Stimulated activated CD8-positive, alpha-beta memory T cell treated with anti-CD3 and anti-CD28 coated beads, Interleukin-7, amount 100 ng/mL, for 1 hour (primary cell): ENCODE data around the gene ADGRL4.
"Not testable (repeated sequence)": the region's sequence is repeated elsewhere in the genome, so short reads cannot be mapped to it uniquely, and the experiment has no call there.

Experiments
- DNase-seq, 2 donors: peaks; one replicate each; pipeline ENCODE4 v3.0.0-alpha.2; 2020; ENCODE audit warnings: low read depth in 2 of 2

ADGRL4 gene

DNA sequence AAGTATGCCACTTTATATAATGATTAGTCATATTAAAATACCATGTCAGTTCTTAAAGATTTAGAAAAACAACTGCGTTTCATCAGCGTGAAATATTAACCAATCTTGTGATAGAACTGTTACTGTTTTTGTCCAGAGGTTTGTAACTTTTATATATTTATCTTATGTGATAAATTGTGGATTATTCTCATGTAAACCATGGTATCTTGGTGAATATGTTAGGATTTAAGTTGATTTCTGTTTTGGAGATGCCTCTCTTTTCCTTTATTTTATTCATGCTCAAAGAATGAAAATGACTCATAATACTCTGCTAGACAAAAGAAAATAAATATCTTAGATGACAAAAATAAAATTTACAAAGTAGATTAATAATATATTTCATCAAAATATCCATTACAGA, 88.4 kb downstream of the ADGRL4 start:
- no peak for DNase-seq

DNA sequence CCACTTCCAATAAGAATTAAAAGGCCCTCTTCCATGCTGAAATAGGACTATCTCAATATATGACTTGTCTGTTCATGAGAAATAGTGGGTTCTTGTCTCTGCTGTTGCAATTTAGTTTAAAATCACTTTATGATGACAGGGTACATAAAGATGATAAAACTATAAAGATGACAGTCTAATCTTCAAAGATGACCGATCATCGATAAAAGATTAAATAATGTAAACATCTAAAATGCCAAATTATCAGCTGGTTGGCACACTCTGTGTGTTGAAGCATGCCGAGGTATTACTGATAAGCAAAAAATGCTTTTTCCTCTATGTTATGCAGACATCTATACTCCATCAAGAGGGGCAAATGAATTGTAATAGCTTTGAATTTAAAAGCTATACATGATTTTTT, 89.5 kb downstream of the ADGRL4 start:
- DNase-seq: no peak

DNA sequence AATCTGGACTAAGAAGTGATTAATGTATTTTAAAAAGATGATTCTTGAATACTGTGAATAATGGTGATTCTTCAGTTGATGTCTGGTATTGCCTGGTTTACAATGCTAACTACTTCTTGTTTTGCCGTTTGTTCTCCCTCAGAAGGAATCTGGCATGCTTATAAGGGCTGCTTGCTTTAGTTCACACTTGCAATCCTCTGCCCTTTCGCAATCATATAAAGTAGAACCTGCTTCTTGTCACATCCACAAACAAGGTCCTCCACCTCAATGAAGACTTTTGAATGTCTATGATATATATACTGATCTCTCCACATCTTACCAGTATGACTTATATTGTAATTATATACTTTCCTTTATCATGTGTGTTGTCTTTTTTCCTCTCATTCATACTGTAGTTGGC, 92.6 kb downstream of the ADGRL4 start:
- DNase-seq: no peak

DNA sequence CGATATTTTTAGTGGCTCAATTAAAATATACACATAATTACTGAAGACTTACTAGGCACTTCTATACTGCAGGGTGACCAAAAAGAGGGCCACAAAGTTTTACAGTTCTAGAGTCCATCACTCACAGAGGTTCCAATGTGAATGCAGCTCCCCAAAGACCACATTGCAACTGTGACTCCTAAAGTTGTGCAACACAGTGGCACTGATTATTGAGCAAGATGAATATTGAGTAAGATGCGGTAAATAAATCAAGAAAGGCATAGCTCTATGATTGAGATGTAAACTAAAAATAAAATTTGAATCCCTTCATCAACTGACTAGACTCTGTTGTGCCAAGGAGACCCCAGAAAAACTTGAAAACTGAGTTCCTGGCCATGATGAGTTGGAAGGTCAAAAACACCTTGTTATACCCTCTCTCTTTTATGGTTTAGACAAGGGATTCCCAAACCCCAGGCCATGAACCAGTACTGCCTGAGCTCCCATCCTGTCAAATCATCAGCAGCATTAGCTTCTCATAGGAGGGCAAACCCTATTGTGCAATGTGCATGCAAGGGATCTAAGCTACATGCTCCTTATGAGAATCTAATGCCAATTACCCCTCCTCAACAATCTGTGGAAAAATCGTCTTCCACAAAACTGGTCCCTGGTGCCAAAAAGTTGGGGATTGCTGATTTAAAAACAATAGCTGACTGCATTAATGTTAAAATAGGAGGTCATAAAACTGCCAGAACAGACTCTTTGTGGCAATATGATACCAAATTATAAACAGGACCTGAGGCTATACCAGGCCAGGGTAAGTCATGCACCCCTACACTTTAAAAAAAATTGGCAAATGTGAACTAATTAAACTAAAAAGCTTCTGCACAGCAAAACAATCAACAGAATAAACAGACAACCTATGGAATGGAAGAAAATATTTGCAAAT, 94.3 kb downstream of the ADGRL4 start:
- no peak for DNase-seq

DNA sequence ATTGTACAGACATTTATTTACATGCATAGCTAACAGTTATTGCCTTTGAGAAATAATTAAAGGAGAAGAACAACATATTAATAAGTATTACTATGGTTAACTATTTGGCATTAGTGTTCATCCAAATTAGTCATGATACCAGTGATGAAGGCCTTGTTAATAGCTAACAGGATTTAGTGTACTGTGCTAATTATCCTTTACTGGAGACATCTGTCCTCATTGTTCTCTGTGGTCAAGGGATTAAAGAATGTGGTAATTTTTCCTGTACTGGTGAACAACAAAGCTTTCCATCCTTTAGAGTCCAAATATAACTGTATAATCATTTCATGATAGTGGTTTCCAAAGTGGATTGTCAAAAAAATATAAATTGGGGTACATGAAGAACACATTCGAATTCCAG, 103.9 kb downstream of the ADGRL4 start:
- DNase-seq: no peak

DNA sequence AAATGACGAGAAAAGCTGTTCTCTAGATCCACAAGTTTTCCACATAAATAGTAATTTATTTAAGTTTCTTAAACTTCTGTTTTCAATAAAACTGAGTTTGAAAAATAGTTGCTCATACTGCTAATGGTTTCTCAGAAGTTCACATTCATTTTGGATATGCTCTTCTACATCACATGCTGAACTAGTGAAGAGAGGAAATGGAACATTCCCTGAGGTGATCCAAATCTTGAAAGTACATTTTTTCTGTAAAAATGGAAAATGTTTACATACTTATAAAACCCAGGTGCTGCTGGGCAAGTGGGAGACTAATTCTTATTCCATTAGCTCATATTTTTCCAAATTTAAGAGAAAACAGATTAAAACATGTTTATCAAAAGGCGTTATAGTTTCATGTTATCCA, 111.7 kb downstream of the ADGRL4 start:
- no peak for DNase-seq

DNA sequence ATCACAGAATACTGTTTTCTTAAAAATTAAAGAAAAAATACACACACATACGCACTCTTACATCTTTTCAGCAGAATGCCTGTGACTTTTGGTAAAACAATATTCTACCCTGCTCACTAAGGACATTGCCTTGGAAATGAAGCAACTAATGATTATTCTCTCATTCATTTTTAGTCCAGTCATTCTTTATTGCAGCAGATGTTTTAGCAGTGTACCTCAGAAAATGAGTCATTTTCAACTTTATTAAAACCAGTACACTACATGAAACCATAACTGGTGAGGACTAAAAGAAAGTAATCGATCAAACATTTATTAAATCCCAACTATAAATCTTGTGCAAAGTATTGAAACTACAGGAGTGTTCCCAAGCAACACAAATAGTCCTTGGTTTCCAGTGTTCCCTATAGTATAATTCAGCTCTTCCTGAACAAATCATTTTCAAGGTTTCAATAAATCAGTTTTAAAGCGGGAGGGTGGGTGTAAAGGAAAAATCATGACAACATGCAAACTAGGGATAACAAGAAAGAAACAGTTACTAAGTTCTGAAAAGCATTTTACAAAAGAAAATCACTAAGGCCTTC, 114.2 kb downstream of the ADGRL4 start:
- DNase-seq: no peak

DNA sequence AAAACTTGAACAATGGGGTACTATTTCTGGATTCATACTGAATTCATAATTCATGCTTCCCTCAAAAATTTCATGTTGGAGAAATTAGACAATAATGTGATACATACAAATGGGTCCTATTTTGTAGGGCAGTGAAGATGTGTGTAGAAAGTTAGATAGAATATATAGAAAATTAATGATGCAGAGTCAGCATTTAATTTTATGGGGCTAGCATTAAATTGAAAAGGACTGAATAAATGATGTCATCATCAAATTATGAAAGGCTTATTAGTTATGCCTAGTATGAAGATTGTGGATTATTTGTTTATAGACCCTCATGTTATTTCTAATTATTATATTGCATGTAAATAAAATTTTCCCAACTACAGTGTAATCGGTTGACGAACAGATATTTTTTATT, 119.1 kb downstream of the ADGRL4 start:
- no peak for DNase-seq

DNA sequence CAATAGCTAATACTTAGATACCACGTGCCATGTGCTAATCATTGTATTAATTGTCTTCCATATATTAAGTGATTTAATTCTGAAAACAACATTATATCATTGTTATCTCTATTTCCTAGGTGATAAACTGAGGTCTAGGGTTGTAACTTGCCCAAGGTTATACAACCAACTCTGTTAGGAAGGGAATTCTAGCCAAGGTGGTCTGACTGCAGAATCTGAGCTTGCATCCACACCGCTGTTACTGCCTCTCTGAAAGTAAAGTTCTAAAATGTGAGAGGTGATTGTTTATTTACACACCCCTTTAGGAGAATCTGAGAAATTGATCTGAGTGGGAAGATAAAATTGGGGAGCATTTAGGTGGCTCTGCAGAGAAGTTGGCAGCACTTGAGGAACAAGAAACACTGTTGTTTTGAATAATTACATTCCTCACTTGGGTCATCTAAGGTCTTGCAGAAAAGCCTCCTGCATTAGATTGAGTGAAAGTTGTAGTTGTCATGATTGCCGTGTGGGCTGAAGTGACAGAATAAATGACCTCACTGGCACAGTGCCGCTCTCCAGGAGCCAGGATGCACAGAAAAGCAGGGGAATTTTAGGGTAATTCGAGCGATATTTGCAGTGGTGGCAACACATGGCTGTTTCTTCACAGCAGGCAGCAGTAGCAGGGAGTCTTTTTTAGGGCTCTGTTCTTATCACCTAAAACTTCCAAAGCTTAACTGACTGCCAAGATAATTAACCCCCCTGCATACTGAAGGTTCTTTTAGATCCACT, 121.7 kb downstream of the ADGRL4 start:
- DNase-seq: no peak

DNA sequence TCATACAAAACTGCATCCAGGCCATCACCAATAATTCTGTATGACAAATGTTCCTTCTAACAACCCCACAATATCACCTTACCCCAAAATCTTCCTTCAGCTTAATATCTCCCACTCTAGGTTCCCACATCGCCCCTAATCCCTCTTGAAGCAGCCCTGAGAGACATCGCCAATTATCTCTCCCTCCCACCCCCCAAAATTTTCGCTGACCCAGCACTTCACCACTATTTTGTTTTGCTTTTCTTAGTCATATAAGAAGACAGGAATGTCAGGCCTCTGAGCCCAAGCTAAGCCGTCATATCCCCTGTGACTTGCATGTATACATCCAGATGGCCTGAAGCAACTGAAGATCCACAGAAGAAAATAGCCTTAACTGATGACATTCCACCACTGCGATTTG, 126.3 kb downstream of the ADGRL4 start:
- DNase-seq: no peak

DNA sequence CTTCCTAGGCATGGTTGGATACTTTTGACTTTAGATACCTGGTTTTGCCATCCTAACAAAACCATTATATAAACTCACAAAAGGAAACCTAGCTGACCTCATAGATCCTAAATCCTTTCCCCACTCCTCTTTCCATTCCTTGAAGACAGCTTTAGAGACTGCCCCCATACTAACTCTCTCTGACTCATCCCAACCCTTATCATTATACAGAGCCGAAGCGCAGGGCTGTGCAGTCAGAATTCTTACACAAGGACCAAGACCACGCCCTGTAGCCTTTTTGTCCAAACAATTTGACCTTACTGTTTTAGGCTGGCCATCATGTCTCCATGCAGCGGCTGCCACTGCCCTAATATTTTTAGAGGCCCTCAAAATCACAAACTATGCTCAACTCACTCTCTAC, 130.5 kb downstream of the ADGRL4 start:
- DNase-seq: not testable (repeated sequence)

DNA sequence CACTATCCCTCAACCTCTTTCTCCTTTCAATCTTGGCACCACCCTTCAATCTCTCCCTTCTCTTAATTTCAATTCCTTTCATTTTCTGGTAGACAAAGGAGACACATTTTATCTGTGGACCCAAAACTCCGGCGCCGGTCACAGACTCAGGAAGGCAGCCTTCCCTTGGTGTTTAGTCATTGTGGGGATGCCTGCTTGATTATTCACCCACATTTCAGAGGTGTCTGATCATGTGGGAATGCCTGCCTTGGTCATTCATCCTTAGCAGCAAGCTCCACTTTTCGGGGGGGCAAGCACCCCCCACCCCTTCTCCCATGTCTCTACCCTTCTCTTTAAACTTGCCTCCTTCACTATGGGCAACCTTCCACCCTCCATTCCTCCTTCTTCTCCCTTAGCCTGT, 133.7 kb downstream of the ADGRL4 start:
- DNase-seq: not testable (repeated sequence)

DNA sequence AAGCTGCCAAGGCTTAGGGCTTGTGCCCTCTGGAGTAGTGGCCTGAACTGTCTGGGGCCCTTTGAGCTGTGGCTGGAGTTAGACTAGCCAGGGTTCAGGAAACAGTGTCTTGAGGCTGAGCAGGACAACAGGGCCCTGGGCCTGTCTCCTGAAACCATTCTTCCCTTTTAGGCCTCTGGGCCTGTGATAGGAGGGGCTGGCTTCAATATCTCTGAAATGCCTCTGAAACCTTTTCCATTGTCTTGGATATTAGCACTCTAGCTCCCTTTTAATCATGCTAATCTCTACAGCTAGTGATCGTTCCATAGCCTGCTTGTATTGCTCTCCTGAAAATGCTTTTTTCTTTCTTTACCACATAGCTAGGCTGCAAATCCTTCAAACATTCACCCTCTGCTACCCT, 135.3 kb downstream of the ADGRL4 start:
- no peak for DNase-seq

DNA sequence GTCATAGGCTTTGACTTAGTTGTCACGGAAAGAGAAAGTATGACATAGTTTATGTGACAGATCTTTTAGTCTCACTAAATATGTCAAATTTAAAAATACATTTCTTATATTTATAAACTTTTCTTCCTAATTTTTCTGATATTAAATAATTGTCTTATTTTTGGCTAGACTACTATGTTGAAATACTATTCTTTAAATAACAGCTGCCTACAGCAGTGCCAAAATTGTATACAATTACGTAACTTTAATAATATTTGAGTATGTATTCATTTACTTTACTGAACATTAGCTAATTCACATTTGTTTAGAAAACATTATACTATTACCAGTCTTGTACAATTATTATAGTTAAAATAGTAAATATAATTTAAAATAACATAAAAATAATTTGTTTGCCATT, 137.4 kb downstream of the ADGRL4 start:
- no peak for DNase-seq

DNA sequence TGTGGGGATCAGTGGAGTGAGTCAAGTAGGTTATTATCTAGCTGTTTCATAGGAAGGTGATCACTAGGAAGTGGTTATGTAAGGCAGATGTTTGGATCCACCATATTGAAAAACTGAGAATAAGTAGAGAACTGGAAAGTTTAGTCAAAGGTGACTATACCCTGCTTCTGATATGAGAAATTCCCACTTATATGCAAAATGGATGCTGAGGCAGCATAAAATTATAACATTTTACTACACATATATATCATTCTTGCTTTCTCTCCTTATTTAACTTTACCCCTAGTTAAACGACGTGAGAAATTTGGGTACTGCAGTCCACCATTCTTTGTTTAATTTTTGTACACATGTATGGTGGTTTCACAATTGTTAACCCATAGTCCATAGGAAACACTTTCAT, 142.4 kb downstream of the ADGRL4 start:
- no peak for DNase-seq

DNA sequence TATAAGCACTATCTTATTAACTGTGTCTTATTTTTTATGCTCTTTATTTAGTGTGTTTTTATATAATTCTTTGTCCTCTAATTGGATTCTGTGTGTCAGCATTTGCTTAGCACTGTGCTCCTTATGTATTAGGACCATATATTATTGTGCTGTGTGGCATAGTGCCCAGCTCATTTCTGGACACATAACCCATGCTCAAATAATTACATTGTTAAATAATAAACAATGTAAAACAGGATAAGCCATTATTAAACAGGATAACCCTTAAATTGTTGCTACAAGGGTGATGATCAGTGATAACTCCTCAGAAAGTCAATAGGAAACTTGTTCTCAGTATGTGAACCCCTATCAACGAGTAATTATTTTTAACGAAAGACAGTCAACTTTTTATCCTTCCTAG, 150.4 kb downstream of the ADGRL4 start:
- DNase-seq: no peak

DNA sequence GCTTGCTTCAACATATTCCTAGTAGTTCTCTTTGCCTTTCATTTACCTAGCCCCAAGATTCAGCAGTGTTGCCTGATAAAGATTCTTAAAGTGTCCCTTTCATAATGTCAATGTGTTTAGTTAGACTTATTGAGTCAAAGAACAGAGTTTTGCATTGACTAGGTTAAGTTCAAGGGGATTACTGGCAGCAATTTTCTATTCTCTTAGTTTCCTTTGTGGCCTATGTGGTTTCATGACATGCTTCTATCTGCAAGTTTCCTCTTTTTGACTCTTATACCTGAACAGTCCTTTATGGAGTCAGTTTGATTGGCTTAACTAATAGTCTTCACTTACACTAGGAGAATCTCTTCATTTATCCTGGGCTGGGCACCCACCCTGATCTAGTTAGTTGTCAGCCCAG, 151.3 kb downstream of the ADGRL4 start:
- no peak for DNase-seq

DNA sequence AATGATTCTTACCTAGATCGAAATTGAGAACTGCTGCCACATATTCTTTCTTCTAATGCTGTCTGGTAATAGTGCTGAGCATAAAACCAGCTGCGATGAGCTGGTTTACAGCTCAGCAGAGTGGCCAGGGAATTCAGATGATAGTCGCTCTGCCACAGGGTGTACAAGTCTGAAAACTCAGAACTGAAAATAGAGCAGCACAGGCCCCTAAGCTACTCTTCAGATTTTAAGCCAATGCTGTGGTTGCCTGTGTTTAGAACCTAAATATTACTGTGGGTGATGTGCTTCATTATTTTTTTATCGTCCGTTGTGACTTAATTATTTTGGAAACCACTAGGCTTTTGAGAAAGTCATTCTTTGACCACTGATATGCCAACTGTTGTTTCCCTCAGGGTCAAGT, 152.0 kb downstream of the ADGRL4 start:
- no peak for DNase-seq

DNA sequence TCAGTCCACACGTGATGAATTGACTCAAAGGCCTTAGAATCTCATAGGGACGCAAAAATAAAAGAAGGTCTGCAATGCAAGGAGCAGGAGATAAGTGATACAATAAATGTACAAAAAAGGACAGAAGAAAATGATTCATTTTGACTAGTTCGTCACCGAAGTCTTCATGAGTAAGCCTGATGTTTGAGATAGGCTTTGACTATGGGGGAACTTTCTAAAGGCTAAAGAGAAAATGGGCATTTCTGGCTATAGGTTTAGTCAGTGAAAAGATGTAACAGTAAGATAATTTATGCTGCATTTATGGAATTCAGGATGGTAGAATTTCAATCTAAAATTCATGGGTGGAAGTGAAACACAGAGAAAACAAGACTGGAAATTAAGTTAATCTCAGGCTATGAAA, 163.0 kb downstream of the ADGRL4 start:
- DNase-seq: no peak

DNA sequence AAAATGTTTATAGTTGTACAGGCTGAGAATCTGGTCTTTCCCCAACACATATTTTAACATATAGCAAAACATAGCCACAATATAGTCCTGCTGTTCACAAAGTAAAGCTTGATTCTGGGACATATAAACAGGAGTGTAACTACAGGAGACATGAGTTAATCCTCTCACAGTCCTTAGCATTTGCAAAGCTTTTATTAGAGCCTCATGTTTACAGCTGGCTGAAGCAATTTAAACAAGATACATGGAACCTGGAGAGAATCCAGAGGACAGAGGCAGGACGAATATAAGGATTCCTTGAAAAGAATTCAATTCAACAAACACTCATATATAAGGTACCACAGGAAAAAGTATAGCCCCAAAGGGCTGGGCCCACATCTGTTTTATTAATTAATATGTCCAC, 163.4 kb downstream of the ADGRL4 start:
- no peak for DNase-seq

DNA sequence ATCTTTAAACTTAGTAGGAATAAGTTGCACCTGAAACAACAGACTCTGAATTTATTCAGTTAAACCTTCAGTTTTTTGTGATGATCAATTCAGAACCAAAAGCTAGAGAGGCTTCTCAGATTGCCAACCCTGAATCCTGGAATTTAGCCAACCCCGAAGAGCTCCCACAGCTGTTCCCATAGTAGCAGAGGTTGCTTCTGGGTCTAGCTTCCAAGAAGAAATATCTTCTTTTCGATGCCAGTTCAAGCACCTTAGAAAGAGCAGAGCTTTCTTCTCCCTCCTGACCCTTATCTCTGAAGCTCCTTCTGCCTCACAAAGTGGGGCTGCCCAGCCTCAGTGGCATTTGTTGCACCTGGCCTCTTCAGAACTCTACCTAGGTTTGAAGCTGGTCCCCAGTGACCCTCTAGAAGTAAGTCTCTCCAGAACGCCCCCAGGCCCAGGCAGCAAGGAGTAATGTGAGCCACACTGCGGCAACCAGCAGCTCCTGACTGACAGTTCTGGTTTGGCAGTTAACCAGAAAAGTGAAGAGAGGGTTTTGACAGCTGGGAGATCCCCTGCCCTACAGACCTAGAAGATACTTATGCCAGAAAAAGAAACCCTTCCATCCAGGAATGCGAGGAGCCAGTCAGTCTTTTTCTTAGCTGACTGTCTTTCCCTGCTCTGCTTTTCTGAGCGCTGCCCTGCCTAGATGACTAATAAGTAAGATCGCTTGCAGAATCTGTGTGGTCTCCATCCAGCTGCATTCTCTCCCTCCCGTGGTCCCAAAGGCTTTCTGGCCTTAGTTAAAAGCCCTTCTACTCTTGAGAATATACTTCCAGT, 165.9 kb downstream of the ADGRL4 start:
- DNase-seq: no peak
